ENCODE results near the gene DCAF5.
"Not testable (repeated sequence)": the region's sequence is repeated elsewhere in the genome, so short reads cannot be mapped to it uniquely, and the experiment has no call there.

DCAF5 gene

GRCh38 chr14:69040353-69040752 is 112.6 kb downstream of the DCAF5 start:
- DNase-seq = no peak

- DNase-seq = no peak
These were observed 113.7 kb downstream of the DCAF5 start for GRCh38 chr14:69039288-69039628.

- DNase-seq = no peak
These were observed 114.2 kb downstream of the DCAF5 start for GRCh38 chr14:69038455-69039287.

GRCh38 chr14:69037790-69038454 is 115.0 kb downstream of the DCAF5 start:
- DNase-seq = no peak

- no peak for DNase-seq
These were observed 116.0 kb downstream of the DCAF5 start for GRCh38 chr14:69036757-69037506.

- DNase-seq = no peak
These were observed 118.2 kb downstream of the DCAF5 start for GRCh38 chr14:69034612-69035262.

- DNase-seq = no peak
These were observed 125.5 kb downstream of the DCAF5 start for GRCh38 chr14:69027242-69027913.

GRCh38 chr14:69023035-69023434 is 129.9 kb downstream of the DCAF5 start:
- no peak for DNase-seq

GRCh38 chr14:69022093-69022492 is 130.8 kb downstream of the DCAF5 start:
- not testable (repeated sequence) for DNase-seq

- no peak for DNase-seq
These were observed 135.2 kb downstream of the DCAF5 start for GRCh38 chr14:69017706-69018105.

- no peak for DNase-seq
These were observed 138.1 kb downstream of the DCAF5 start for GRCh38 chr14:69014829-69015259.

- DNase-seq = peak; percentile 64
These were observed 138.8 kb downstream of the DCAF5 start for GRCh38 chr14:69013943-69014782.

- no peak for DNase-seq
These were observed 140.5 kb downstream of the DCAF5 start for GRCh38 chr14:69012256-69012953.

- no peak for DNase-seq
These were observed 142.3 kb downstream of the DCAF5 start for GRCh38 chr14:69010648-69011047.

- DNase-seq = peak; percentile 58
These were observed 144.5 kb downstream of the DCAF5 start for GRCh38 chr14:69008421-69008884.

- no peak for DNase-seq
These were observed 146.6 kb downstream of the DCAF5 start for GRCh38 chr14:69006346-69006745.

GRCh38 chr14:69005432-69006148 is 147.3 kb downstream of the DCAF5 start:
- peak; percentile 76 for DNase-seq

- no peak for DNase-seq
These were observed 148.0 kb downstream of the DCAF5 start for GRCh38 chr14:69004731-69005431.

- no peak for DNase-seq
These were observed 149.3 kb downstream of the DCAF5 start for GRCh38 chr14:69003626-69004025.

Data from left hindlimb (tissue), 1 donor.